IPS-11a (cell line): Measurements from ENCODE around the gene EGR2.

Experiments
- H3K4me3 ChIP-seq: one replicate; pipeline ENCODE4 v1.5.1; 2013; ENCODE audit warnings: low read depth, low read length, control low read depth

The EGR2 gene

GRCh38 chr10:62818426-62819011, 2.4 kb upstream of the EGR2 start:
- H3K4me3 ChIP-seq: no peak overlapping the region

GRCh38 chr10:62817766-62818425, 1.7 kb upstream of the EGR2 start:
- peak overlapping the region; percentile 56 for H3K4me3 ChIP-seq

GRCh38 chr10:62817121-62817765, 1.1 kb upstream of the EGR2 start:
- H3K4me3 ChIP-seq: peak overlapping the region; percentile 56

GRCh38 chr10:62816076-62816330, 163 bp downstream of the EGR2 start:
- peak overlapping the region; percentile 56 for H3K4me3 ChIP-seq

- peak overlapping the region; percentile 56 for H3K4me3 ChIP-seq
Measured at GRCh38 chr10:62815381-62816075, 638 bp downstream of the EGR2 start.

GRCh38 chr10:62814756-62815380, 1.3 kb downstream of the EGR2 start:
- peak overlapping the region; percentile 56 for H3K4me3 ChIP-seq

- H3K4me3 ChIP-seq: no peak overlapping the region
Measured at GRCh38 chr10:62813981-62814380, 2.2 kb downstream of the EGR2 start.

- no peak overlapping the region for H3K4me3 ChIP-seq
Measured at GRCh38 chr10:62813453-62813852, 2.7 kb downstream of the EGR2 start.

- no peak overlapping the region for H3K4me3 ChIP-seq
Measured at GRCh38 chr10:62812672-62813439, 3.3 kb downstream of the EGR2 start.

GRCh38 chr10:62811159-62811875, 4.8 kb downstream of the EGR2 start:
- H3K4me3 ChIP-seq: no peak overlapping the region

- H3K4me3 ChIP-seq: no peak overlapping the region
Measured at GRCh38 chr10:62810156-62810902, 5.8 kb downstream of the EGR2 start.

- peak overlapping the region; percentile 87 for H3K4me3 ChIP-seq
Measured at GRCh38 chr10:62806251-62806650, 9.9 kb downstream of the EGR2 start.

GRCh38 chr10:62805231-62806099, 10.7 kb downstream of the EGR2 start:
- peak overlapping the region; percentile 87 for H3K4me3 ChIP-seq

- peak within 1 kb of the TSS; percentile 87 for H3K4me3 ChIP-seq
Measured at GRCh38 chr10:62804356-62805230, 11.6 kb downstream of the EGR2 start, which contains the start of gene ADO. ADO (plus strand) TSS chr10:62804720; CDS start chr10:62805060, 340 bp downstream.

- peak overlapping the region; percentile 87 for H3K4me3 ChIP-seq
Measured at GRCh38 chr10:62803724-62804355, 12.3 kb downstream of the EGR2 start.

GRCh38 chr10:62801871-62802270, 14.3 kb downstream of the EGR2 start:
- no peak overlapping the region for H3K4me3 ChIP-seq

GRCh38 chr10:62796896-62797295, 19.3 kb downstream of the EGR2 start:
- H3K4me3 ChIP-seq: no peak overlapping the region
